Testis (tissue), 3 donors: ENCODE measurements around the gene GARIN1A. TPM values are rescaled to one million over a fixed set of nuclear protein-coding genes. Genes with fewer than 3 reads are reported as not detected.
"Not testable (repeated sequence)": the region's sequence is repeated elsewhere in the genome, so short reads cannot be mapped to it uniquely, and the experiment has no call there.

Source experiments
- DNase-seq: peaks from one replicate; pipeline ENCODE4 v3.0.0-alpha.2; 2019
- H3K27ac ChIP-seq, 2 donors: fragments of 200-600 bp; sonication (generic); one replicate each; pipeline ENCODE4 v1.5.1; 2019
- H3K27me3 ChIP-seq: fragments of 200-600 bp; sonication (generic); one replicate; pipeline ENCODE4 v1.5.1; 2019
- H3K36me3 ChIP-seq: fragments of 200-600 bp; sonication (generic); one replicate; pipeline ENCODE4 v1.5.1; 2017; ENCODE audit warnings: low read depth; ENCODE audit errors: missing control alignments
- H3K4me1 ChIP-seq: fragments of 200-600 bp; sonication (generic); one replicate; pipeline ENCODE4 v1.5.1; 2019
- H3K4me3 ChIP-seq, 2 donors: fragments of 200-600 bp; sonication (generic); one replicate each; pipeline ENCODE4 v1.5.1; 2017 to 2019
- H3K9me3 ChIP-seq: fragments of 200-600 bp; sonication (generic); one replicate; pipeline ENCODE4 v1.5.1; 2017
- POLR2A ChIP-seq: fragments of 450-650 bp; IDR thresholded peaks from one replicate; pipeline ENCODE4 v1.6.1; 2017; ENCODE audit warnings: antibody characterized with exemption, mild to moderate bottlenecking, moderate library complexity
- WGBS, 2 donors: methylation state at CpG; one replicate each; pipeline ENCODE4 v1.1.5; 2018; 5-methylcytosine and 5-hydroxymethylcytosine counted together
- intact Hi-C: fragments of 100-400 bp; cut with DNase I; formaldehyde crosslinking; loops from one replicate; pipeline ENCODE4 v1.15.1; 2023; ENCODE audit warnings: low total_unique reads
- polyA plus RNA-seq: library from polyadenylated mRNA; stranded (reverse); fragments of 350-450 nt; fragmentation: Illumina TruSeq; extraction: RNeasy Lipid Tissue Mini Kit (QIAGEN cat#74804); gene quantifications from one replicate; pipeline ENCODE4 v1.2.3, GENCODE V29; 2014; ENCODE audit warnings: low read depth, low replicate concordance; ENCODE audit not compliant: insufficient read depth
- total RNA-seq, 2 donors: library from RNA; depleted of rRNA; stranded (reverse); fragments of >200 nt; gene quantifications; one replicate each; pipeline ENCODE4 v1.2.3, GENCODE V29; 2016
- TF ChIP-seq, protein P1 (sequence below), 3 experiments: fragments of 450-650 bp in 2 of 3; fragments of 200-600 bp in 1 of 3; sonication (generic) in 1 of 3; IDR thresholded peaks; one replicate each; pipeline ENCODE4 v1.5.1; 2016 to 2019; ENCODE audit warnings: antibody characterized with exemption in 3 of 3, mild to moderate bottlenecking in 2 of 3, moderate library complexity in 1 of 3

GARIN1A gene
- total and polyA plus RNA-seq, 3 donors from 2014 or later = 12.0 to 46.8 (median 46.0) TPM

DNA sequence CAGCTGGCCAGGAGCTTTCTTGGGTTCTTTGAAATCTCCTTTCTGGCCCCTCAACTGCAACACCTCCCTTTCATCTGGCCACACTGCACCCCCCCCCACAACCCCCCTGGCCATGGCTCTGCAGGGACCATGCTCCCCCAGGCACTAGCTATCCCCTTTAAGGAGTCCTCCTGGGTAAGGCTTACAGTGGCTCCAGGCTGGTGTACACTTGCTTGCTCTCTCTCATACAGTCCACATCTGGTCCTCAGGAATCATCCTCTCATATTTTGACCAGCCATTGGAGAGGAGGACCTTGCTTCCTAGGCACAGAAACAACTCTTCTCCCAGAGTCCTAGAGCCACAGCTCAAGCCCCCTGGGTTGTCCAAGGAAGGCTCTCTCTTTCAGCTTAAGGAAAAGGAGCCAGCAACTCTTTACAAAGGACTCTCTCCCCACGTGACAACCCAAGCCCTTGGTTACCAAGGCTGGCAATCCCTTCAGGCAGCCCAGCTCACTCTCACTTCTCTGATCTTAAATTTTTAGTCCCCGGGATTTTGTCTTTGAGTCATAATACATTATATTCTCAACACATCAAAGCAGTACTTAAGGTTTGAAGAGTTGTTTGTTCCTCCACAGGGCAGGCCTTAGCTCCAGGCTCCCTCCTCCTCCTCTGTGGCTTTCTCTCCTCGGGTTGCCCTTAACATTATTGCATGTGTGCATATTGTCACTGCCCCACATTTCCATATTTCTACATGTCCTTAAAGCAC is 9.9 kb downstream of the GARIN1A start:
- WGBS, 2 donors = 85 to 89% methylated on average over 3 of the region's 3 CpGs
- no peaks in the 10 kb centered on the region for H3K36me3 ChIP-seq

DNA sequence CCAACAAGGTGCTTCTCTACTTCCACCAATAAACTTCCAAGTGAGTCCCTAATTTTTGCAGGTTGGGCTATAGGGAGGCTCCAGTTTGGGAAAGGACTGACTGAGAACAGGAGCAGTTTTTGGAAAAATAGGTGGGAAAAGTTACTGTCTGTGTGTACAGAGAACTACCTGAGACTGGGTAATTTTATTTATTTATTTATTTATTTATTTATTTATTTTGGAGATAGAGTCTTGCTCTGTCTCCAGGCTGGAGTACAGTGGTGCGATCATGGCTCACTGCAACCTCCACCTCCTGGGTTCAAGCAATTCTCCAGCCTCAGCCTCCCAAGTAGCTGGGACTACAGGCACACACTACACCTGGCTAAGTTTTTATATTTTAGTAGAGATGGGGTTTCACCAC is 11.2 kb downstream of the GARIN1A start:
- DNase-seq, H3K4me1 ChIP-seq, H3K27ac ChIP-seq, H3K36me3 ChIP-seq, H3K27me3 ChIP-seq, H3K9me3 ChIP-seq, intact Hi-C loops, H3K4me3 ChIP-seq: not testable (repeated sequence)
- 83 to 89% methylated on average over 1 of the region's 1 CpG for WGBS, 2 donors

More for the DNA sequence above, 9.9 kb downstream of the GARIN1A start:
- intact Hi-C loops = no loop called here
- Histone ChIP-seq H3K9me3 (no peaks in the 10 kb centered on the region), H3K27me3 (no peaks in the 10 kb centered on the region), H3K4me1 (no peaks in the 10 kb centered on the region), H3K4me3 (no peak overlapping the region), H3K27ac (no peak overlapping the region)
- DNase-seq = no peak
- TF ChIP-seq, protein P1, sequence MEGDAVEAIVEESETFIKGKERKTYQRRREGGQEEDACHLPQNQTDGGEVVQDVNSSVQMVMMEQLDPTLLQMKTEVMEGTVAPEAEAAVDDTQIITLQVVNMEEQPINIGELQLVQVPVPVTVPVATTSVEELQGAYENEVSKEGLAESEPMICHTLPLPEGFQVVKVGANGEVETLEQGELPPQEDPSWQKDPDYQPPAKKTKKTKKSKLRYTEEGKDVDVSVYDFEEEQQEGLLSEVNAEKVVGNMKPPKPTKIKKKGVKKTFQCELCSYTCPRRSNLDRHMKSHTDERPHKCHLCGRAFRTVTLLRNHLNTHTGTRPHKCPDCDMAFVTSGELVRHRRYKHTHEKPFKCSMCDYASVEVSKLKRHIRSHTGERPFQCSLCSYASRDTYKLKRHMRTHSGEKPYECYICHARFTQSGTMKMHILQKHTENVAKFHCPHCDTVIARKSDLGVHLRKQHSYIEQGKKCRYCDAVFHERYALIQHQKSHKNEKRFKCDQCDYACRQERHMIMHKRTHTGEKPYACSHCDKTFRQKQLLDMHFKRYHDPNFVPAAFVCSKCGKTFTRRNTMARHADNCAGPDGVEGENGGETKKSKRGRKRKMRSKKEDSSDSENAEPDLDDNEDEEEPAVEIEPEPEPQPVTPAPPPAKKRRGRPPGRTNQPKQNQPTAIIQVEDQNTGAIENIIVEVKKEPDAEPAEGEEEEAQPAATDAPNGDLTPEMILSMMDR (IDR thresholded peaks at IDR 0.05) = no peak
- no peak for TF ChIP-seq POLR2A

DNA sequence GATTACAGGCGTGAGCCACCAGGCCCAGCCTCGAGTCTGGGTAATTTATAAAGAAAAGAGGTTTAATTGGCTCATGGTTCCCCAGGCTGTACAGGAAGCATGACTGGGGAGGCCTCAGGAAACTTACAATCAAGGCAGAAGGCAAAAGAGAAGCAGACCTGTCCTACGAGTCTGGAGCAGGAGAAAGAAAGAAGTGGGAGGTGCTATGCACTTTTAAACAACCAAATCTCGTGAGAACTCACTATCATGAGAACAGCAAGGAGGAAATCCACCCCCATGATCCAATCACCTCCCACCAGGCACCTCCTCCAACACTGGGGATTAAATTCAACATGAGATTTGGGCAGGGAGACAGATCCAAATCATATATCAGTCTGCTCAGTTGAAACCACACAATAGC is 11.6 kb downstream of the GARIN1A start:
- DNase-seq, H3K4me3 ChIP-seq, intact Hi-C loops, H3K36me3 ChIP-seq, H3K9me3 ChIP-seq, H3K27me3 ChIP-seq, H3K4me1 ChIP-seq, H3K27ac ChIP-seq: not testable (repeated sequence)
- 79 to 80% methylated on average over 4 of the region's 4 CpGs for WGBS, 2 donors

DNA sequence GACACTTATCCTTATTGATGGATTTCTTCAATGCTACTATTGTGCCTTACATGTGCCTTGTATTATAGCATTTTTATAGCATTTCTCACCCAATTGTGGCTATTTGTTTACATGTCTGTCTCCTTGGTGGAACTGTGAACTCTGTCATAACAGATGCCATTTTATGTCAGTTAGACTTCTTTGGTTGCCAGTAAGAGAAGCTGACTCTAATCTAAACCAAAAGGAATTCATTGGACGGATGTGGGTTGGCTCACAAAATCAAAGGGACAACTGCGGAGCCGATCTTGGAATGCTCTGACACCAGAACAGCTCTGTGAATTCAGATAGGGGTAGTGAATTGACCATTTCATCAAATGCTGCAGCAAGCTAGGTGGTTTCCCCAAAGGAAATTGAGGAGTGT is 15.0 kb downstream of the GARIN1A start:
- Histone ChIP-seq H3K27me3 (no peaks in the 10 kb centered on the region), H3K4me3 (no peak overlapping the region), H3K36me3 (no peaks in the 10 kb centered on the region), H3K4me1 (no peaks in the 10 kb centered on the region), H3K27ac (no peak overlapping the region), H3K9me3 (no peaks in the 10 kb centered on the region)
- no peak for TF ChIP-seq POLR2A
- TF ChIP-seq, protein P1 (IDR thresholded peaks at IDR 0.05) = no peak
- intact Hi-C loops = no loop called here
- no peak for DNase-seq
- 94 to 99% methylated on average over 3 of the region's 3 CpGs for WGBS, 2 donors

DNA sequence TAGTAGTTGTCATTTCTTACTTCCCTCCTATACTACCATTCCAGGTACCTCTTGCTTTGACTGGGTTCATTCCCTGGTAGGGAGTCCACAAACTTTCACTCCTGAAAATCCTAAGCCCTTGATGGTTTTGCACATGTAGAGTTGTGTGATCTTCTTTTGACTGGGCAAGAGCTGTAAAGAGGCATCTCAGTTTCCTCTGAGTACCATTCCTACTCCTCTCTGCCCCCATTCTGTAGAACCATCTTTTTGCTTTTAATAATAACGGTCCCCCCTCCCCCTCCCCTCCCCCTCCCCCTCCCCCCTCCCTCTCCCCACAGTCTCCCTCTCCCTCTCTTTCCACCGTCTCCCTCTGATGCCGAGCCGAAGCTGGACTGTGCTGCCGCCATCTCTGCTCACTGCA is 16.4 kb downstream of the GARIN1A start:
- no peak for DNase-seq
- H3K36me3 ChIP-seq = no peaks in the 10 kb centered on the region
- intact Hi-C loops = no loop called here
- no peaks in the 10 kb centered on the region for H3K9me3 ChIP-seq
- H3K27me3 ChIP-seq = no peaks in the 10 kb centered on the region
- H3K27ac ChIP-seq = no peak overlapping the region
- H3K4me3 ChIP-seq = no peak overlapping the region
- TF ChIP-seq, protein P1 (IDR thresholded peaks at IDR 0.05) = no peak
- no peak for TF ChIP-seq POLR2A
- H3K4me1 ChIP-seq = no peaks in the 10 kb centered on the region
- 40 to 92% methylated on average over 3 to 5 of the region's 5 CpGs for WGBS, 2 donors

DNA sequence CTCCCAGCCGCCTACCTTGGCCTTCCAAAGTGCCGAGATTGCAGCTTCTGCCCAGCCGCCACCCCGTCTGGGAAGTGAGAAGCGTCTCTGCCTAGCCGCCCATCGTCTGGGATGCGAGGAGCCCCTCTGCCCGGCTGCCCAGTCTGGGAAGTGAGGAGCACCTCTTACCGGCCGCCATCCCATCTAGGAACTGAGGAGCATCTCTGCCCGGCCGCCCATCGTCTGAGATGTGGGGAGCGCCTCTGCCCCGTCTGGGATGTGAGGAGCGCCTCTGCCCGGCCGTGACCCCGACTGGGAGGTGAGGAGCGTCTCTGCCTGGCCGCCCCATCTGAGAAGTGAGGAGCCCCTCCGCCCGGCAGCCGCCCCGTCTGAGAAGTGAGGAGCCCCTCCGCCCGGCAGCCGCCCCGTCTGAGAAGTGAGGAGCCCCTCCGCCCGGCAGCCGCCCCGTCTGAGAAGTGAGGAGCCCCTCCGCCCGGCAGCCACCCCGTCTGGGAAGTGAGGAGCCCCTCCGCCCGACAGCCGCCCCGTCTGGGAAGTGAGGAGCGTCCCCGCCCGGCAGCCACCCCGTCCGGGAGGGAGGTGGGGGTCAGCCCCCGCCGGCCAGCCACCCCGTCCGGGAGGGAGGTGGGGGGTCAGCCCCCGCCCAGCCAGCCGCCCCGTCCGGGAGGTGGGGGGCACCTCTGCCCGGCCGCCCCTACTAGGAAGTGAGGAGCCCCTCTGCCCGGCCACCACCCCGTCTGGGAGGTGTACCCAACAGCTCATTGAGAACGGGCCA is 17.3 kb downstream of the GARIN1A start:
- H3K4me1 ChIP-seq, H3K27me3 ChIP-seq, H3K36me3 ChIP-seq, H3K4me3 ChIP-seq, H3K27ac ChIP-seq, H3K9me3 ChIP-seq, DNase-seq, intact Hi-C loops: not testable (repeated sequence)
- WGBS, 2 donors = 83 to 90% methylated on average over 6 to 35 of the region's 59 CpGs
